CD4-positive, alpha-beta T cell (primary cell): Measurements from ENCODE around the gene ZNF185. TPM values are rescaled to one million over a fixed set of nuclear protein-coding genes. Genes with fewer than 3 reads are reported as not detected.

Experiments used
- ATAC-seq: fragments of 200-7000 bp; cut with Tn5 transposase; one replicate; pipeline ENCODE4 v1.10.0; 2022; ENCODE audit warnings: mild to moderate bottlenecking; ENCODE audit not compliant: poor library complexity
- CTCF ChIA-PET: fragments of 350-600 bp; sonication (Branson Sonifier 250); formaldehyde crosslinking; loops from one replicate; lab custom pipeline; 2021; ENCODE audit warnings: antibody characterized with exemption, inconsistent platforms; lab: Charles Lee
- POLR2A ChIA-PET: fragments of 350-600 bp; sonication (Branson Sonifier 250); formaldehyde crosslinking; loops from one replicate; lab custom pipeline; 2021; ENCODE audit warnings: antibody characterized with exemption, inconsistent platforms; lab: Charles Lee
- DNase-seq, 14 experiments: peaks; one replicate each; pipeline ENCODE4 v3.0.0-alpha.2; 2013 to 2020; ENCODE audit warnings: mixed read lengths in 2 of 14
- H3K27ac ChIP-seq, 2 donors: one replicate each; pipeline versions ENCODE4 v1.5.1 to v1.7.0; 2013; ENCODE audit warnings: low read length in 2 of 2, low read depth in 1 of 2, mild to moderate bottlenecking in 1 of 2
- H3K27me3 ChIP-seq, 2 experiments: 1 replicate in 1 of 2; 2 replicates in 1 of 2; pipeline versions ENCODE4 v1.6.1 to v1.7.0; 2013; ENCODE audit warnings: low read length in 2 of 2, control low read depth in 1 of 2, mild to moderate bottlenecking in 1 of 2, moderate library complexity in 1 of 2; ENCODE audit not compliant: insufficient read depth in 2 of 2, control insufficient read depth in 1 of 2
- H3K36me3 ChIP-seq: one replicate; pipeline ENCODE4 v1.6.1; 2013; ENCODE audit warnings: low read length, control low read depth; ENCODE audit not compliant: insufficient read depth
- H3K4me1 ChIP-seq: one replicate; pipeline ENCODE4 v1.6.1; 2013; ENCODE audit warnings: low read length, control low read depth; ENCODE audit not compliant: insufficient read depth
- H3K4me3 ChIP-seq: one replicate; pipeline ENCODE4 v1.5.1; 2013; ENCODE audit warnings: mild to moderate bottlenecking, low read length, moderate library complexity
- H3K9me3 ChIP-seq, 2 experiments: 1 replicate in 1 of 2; 2 replicates in 1 of 2; pipeline versions ENCODE4 v1.6.1 to v1.7.0; 2013; ENCODE audit warnings: low read length in 2 of 2, mild to moderate bottlenecking in 2 of 2, control low read depth in 1 of 2, moderate library complexity in 1 of 2; ENCODE audit not compliant: control insufficient read depth in 1 of 2, insufficient read depth in 1 of 2
- H3K27ac Mint-ChIP-seq: one replicate; pipeline ENCODE4 v1.8.0; 2020; ENCODE audit warnings: mixed read lengths
- H3K27me3 Mint-ChIP-seq: one replicate; pipeline ENCODE4 v1.8.0; 2021; ENCODE audit warnings: mixed read lengths
- H3K36me3 Mint-ChIP-seq: one replicate; pipeline ENCODE4 v1.8.0; 2021; ENCODE audit warnings: low read depth, mixed read lengths
- H3K4me1 Mint-ChIP-seq: one replicate; pipeline ENCODE4 v1.8.0; 2021; ENCODE audit warnings: low read depth, mixed read lengths
- H3K4me3 Mint-ChIP-seq: one replicate; pipeline ENCODE4 v1.8.0; 2020; ENCODE audit warnings: mild to moderate bottlenecking, mixed read lengths
- H3K9me3 Mint-ChIP-seq: one replicate; pipeline ENCODE4 v1.8.0; 2020; ENCODE audit warnings: mixed read lengths
- intact Hi-C, 2 experiments: fragments of 100-400 bp; cut with DNase I in 1 of 2; cut with micrococcal nuclease in 1 of 2; formaldehyde crosslinking; loops; one replicate each; pipeline versions ENCODE4 v1.15.1 to v1.9.0; 2023 to 2025; cut with DNase I, micrococcal nuclease
- total RNA-seq, 174 experiments: library from RNA in 2 of 174; stranded (reverse) in 2 of 174; gene quantifications; one replicate each; pipeline ENCODE4 v1.2.3 and lab custom pipeline; 2021 to 2026
- TF ChIP-seq, protein P1 (sequence below): fragments of 200-600 bp; IDR thresholded peaks from one replicate; pipeline ENCODE4 v1.8.0; 2022; ENCODE audit warnings: antibody characterized with exemption, mild to moderate bottlenecking

Gene ZNF185
- total RNA-seq, 2 experiments from 2014 or later = 1.4 to 1.5 TPM

GRCh38 chrX:152893980-152894610 is 3.8 kb upstream of the ZNF185 start:
- no peaks in the 10 kb centered on the region for H3K9me3 Mint-ChIP-seq
- Histone ChIP-seq H3K4me3 (no peak overlapping the region), H3K4me1 (no peaks in the 10 kb centered on the region), H3K27me3 (peaks cover 4 to 26% of the 10 kb centered on the region in 2 experiments), H3K36me3 (no peaks in the 10 kb centered on the region), H3K27ac (no peak overlapping the region), H3K9me3 (no peaks in the 10 kb centered on the region)
- no peak overlapping the region for H3K27ac Mint-ChIP-seq
- no peak for DNase-seq
- no peaks in the 10 kb centered on the region for H3K4me1 Mint-ChIP-seq
- TF ChIP-seq, protein P1, sequence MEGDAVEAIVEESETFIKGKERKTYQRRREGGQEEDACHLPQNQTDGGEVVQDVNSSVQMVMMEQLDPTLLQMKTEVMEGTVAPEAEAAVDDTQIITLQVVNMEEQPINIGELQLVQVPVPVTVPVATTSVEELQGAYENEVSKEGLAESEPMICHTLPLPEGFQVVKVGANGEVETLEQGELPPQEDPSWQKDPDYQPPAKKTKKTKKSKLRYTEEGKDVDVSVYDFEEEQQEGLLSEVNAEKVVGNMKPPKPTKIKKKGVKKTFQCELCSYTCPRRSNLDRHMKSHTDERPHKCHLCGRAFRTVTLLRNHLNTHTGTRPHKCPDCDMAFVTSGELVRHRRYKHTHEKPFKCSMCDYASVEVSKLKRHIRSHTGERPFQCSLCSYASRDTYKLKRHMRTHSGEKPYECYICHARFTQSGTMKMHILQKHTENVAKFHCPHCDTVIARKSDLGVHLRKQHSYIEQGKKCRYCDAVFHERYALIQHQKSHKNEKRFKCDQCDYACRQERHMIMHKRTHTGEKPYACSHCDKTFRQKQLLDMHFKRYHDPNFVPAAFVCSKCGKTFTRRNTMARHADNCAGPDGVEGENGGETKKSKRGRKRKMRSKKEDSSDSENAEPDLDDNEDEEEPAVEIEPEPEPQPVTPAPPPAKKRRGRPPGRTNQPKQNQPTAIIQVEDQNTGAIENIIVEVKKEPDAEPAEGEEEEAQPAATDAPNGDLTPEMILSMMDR = no peak
- POLR2A ChIA-PET = no interaction called here
- ATAC-seq = no peak
- H3K4me3 Mint-ChIP-seq = no peak overlapping the region
- H3K27me3 Mint-ChIP-seq = peaks cover 41% of the 10 kb centered on the region
- intact Hi-C loops = no loop called here
- no peaks in the 10 kb centered on the region for H3K36me3 Mint-ChIP-seq
- CTCF ChIA-PET = no interaction called here

GRCh38 chrX:152895121-152895520 is 2.7 kb upstream of the ZNF185 start:
- H3K4me1 Mint-ChIP-seq = no peaks in the 10 kb centered on the region
- DNase-seq (no peak), ATAC-seq (no peak)
- no peaks in the 10 kb centered on the region for H3K9me3 Mint-ChIP-seq
- TF ChIP-seq, protein P1 = no peak
- no peaks in the 10 kb centered on the region for H3K4me1 ChIP-seq
- no peak overlapping the region for H3K4me3 Mint-ChIP-seq
- no peak overlapping the region for H3K27ac ChIP-seq
- no peaks in the 10 kb centered on the region for H3K9me3 ChIP-seq
- no peak overlapping the region for H3K4me3 ChIP-seq
- intact Hi-C loops = no loop called here
- no peaks in the 10 kb centered on the region for H3K36me3 Mint-ChIP-seq
- no peaks in the 10 kb centered on the region for H3K36me3 ChIP-seq
- ChIA-PET CTCF (no interaction called here), POLR2A (no interaction called here)
- peaks cover 4 to 20% of the 10 kb centered on the region in 2 experiments for H3K27me3 ChIP-seq
- no peak overlapping the region for H3K27ac Mint-ChIP-seq
- peaks cover 36% of the 10 kb centered on the region for H3K27me3 Mint-ChIP-seq

DNA sequence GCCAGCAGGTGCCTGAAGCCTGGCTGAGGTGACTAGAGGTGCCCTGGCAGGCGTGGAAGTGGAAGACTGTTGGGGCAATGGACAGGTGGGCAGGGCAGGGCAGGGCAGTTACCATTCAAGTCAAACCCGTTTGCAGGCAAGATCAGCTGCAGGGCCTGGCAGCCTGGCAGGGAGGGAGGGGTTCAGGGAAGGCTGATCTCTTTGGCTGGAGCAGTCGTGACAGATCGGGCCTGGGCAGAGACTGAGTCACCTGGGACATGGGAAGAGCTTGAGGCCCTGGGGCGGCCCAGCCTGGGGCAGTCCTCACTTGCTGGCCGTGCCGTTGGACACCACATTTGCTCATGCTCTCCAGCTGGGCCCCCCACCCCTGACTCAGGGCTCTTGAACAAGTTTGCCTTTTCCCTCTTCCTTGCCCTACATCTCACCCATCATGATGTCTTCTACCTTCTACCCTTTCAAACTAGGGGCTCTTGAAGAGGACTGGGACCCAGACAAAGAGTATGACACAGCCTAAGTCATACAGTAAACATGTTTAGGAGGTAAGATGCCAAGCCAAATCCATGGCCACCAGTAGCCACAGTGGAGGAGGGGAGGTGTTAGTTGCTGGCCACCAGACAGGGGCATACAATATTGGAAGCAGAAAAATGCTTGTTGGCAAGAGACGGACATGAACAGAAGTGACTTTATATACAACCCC is 2.0 kb upstream of the ZNF185 start:
- H3K36me3 Mint-ChIP-seq = no peaks in the 10 kb centered on the region
- Histone ChIP-seq H3K27me3 (peaks cover 4 to 20% of the 10 kb centered on the region in 2 experiments), H3K36me3 (no peaks in the 10 kb centered on the region), H3K4me3 (no peak overlapping the region), H3K4me1 (no peaks in the 10 kb centered on the region), H3K9me3 (no peaks in the 10 kb centered on the region), H3K27ac (no peak overlapping the region)
- intact Hi-C loops = no loop called here
- ChIA-PET POLR2A (no interaction called here), CTCF (no interaction called here)
- TF ChIP-seq, protein P1 = no peak
- DNase-seq (no peak), ATAC-seq (no peak)
- H3K9me3 Mint-ChIP-seq = no peaks in the 10 kb centered on the region
- peaks cover 31% of the 10 kb centered on the region for H3K27me3 Mint-ChIP-seq
- no peak overlapping the region for H3K4me3 Mint-ChIP-seq
- H3K27ac Mint-ChIP-seq = no peak overlapping the region
- H3K4me1 Mint-ChIP-seq = no peaks in the 10 kb centered on the region
